Spinal cord (tissue), 10 donors: ENCODE results near the gene FUT3. TPM values are rescaled to one million over a fixed set of nuclear protein-coding genes. Genes with fewer than 3 reads are reported as not detected.
"Not testable (repeated sequence)": the region's sequence is repeated elsewhere in the genome, so short reads cannot be mapped to it uniquely, and the experiment has no call there.

Experiments
- DNase-seq, 6 donors: peaks; one replicate each; pipeline versions ENCODE4 v3.0.0 to v3.0.0-alpha.2; 2013 to 2015; ENCODE audit warnings: low spot score in 6 of 6, low read depth in 4 of 6
- H3K27ac ChIP-seq: one replicate; pipeline ENCODE4 v1.5.1; 2013; ENCODE audit warnings: low read depth, low read length, control low read depth
- H3K27me3 ChIP-seq: one replicate; pipeline ENCODE4 v1.6.1; 2013; ENCODE audit warnings: low read length; ENCODE audit not compliant: control insufficient read depth, insufficient read depth
- H3K36me3 ChIP-seq: one replicate; pipeline ENCODE4 v1.6.1; 2013; ENCODE audit warnings: low read length; ENCODE audit not compliant: control insufficient read depth, insufficient read depth
- H3K4me1 ChIP-seq: one replicate; pipeline ENCODE4 v1.6.1; 2013; ENCODE audit warnings: low read length; ENCODE audit not compliant: control insufficient read depth, insufficient read depth
- H3K4me3 ChIP-seq: one replicate; pipeline ENCODE4 v1.5.1; 2013; ENCODE audit warnings: low read depth, low read length, control low read depth
- H3K9me3 ChIP-seq: one replicate; pipeline ENCODE4 v1.6.1; 2013; ENCODE audit warnings: low read length; ENCODE audit not compliant: control insufficient read depth, insufficient read depth
- WGBS: methylation state at CpG from one replicate; pipeline ENCODE4 v1.1.5; 2013; ENCODE audit warnings: missing lambda C conversion rate; ENCODE audit not compliant: insufficient coverage; 5-methylcytosine and 5-hydroxymethylcytosine counted together
- polyA plus RNA-seq, 2 donors: library from polyadenylated mRNA; unstranded; fragments of 120-200 nt; gene quantifications; one replicate each; pipeline ENCODE4 v1.2.1, GENCODE V29; 2013; ENCODE audit not compliant: insufficient read length in 2 of 2
- total RNA-seq, 2 donors: library from RNA; depleted of rRNA in 1 of 2; stranded (reverse); fragments of 120-200 nt in 1 of 2; fragments of >200 nt in 1 of 2; gene quantifications; one replicate each; pipeline versions ENCODE4 v1.2.3 to v1.2.4, GENCODE V29; 2013 to 2014
- donor health status: healthy.

Gene FUT3
- total and polyA plus RNA-seq, 4 donors = 0.26 to 0.32 TPM; not detected in 2

- H3K36me3 ChIP-seq = no peaks in the 10 kb centered on the region
- 85% methylated on average over 9 of the region's 12 CpGs for WGBS
- no peaks in the 10 kb centered on the region for H3K9me3 ChIP-seq
- no peak overlapping the region for H3K4me3 ChIP-seq
- no peak for DNase-seq
- no peaks in the 10 kb centered on the region for H3K27me3 ChIP-seq
- no peaks in the 10 kb centered on the region for H3K4me1 ChIP-seq
- no peak overlapping the region for H3K27ac ChIP-seq
Observed at GRCh38 chr19:5870986-5871394, 19.7 kb upstream of the FUT3 start.

DNA sequence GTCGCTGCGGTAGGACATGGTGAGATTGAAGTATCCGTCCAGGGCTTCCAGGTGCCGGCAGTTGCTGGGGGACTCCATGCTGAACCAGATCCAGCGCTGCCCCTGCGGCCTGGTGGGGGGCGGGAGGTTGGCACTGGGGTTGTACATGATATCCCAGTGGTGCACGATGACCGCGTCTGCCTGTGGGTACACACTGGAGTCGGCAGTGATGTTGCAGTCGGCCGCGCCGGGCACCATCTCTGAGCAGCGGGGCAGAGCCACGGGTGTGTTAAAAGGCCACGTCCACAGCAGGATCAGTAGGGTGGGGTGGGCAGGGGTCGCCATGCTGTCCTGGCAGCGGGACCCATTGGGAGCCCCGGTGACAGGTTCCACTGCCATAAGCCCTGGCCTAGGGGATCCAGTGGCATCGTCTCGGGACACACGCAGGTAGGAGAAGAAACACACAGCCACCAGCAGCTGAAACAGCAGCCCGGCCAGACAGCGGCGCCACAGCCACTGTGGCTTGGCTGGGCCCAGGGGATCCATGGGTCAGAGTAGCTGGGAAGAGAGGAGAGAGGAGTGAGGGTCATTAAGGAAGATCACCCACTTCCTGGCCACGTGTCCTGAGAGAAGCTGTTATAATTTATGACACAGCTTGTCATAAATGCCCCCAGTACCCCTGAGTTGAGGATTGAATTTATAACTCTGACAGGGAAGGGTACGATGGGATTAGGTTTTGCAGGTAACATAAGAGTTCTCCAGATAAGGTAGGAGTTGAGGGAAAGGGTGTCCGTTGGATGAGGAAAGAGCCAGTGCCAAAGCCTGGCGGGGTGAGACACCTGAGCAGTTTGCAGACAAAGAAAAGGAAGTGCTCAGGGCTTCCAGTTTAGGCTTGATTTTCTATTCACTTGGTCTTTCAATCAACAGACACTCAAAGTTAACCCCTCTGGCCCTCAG lies 16.2 kb upstream of the FUT3 start:
- Histone ChIP-seq H3K4me3 (no peak overlapping the region), H3K9me3 (no peaks in the 10 kb centered on the region), H3K36me3 (no peaks in the 10 kb centered on the region), H3K4me1 (no peaks in the 10 kb centered on the region), H3K27me3 (no peaks in the 10 kb centered on the region), H3K27ac (no peak overlapping the region)
- WGBS = 86% methylated on average over 30 of the region's 31 CpGs
- DNase-seq = no peak

DNA sequence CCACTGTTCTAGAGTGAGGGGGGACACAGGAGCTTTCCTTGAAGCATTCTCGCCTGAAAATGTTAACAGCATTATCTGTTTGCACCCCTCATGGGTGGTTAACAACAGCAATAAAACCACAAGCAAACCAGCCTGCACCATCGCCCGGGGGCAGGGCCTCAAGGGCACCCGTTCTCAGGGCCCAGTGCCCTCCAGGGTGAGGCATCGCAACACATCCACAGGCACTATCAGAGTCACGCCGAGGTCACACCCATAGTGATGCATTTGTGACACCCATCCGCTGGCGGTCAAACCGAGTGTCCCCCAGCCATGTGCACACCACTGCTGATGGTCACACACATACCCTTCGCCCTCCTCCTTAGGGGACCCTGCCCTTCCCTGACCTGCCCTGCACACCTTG lies 14.5 kb upstream of the FUT3 start:
- Histone ChIP-seq H3K4me3 (no peak overlapping the region), H3K27ac (no peak overlapping the region), H3K4me1 (no peaks in the 10 kb centered on the region), H3K27me3 (no peaks in the 10 kb centered on the region), H3K36me3 (no peaks in the 10 kb centered on the region), H3K9me3 (no peaks in the 10 kb centered on the region)
- DNase-seq = no peak
- WGBS = 75% methylated on average over 10 of the region's 11 CpGs

DNA sequence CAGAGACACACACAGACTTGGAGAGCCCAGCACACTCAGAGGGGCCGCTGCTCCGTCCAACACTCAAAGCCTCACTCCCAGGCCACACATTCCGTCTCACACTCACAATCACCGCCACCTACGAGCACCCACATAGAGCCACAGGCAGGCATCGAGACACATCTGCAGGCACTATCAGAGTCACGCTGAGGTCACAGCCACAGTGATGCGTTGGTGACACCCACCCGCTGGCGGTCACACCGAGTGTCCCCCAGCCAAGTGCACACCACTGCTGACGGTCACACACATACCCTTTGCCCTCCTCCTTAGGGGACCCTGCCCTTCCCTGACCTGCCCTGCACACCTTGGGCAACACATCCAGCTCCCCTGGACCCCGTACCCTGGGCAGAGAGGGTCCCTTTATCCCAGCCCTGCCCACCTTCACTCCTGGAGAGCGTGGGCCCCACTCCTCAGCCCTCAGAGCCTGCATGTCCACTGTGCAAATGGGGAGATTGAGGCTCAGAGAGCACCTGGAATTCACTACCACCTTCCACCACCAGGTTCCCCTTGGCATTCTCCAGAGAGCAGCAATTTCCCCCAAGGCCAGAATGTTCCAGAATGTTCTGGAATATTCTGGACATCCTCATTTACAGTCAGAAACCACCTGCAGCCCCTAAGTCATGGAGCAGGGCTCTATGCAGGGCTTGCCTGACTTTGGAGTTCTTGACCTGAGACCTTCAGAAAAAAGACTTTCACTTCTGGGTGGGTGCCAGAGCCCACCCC lies 13.7 kb upstream of the FUT3 start:
- Histone ChIP-seq H3K27me3 (no peaks in the 10 kb centered on the region), H3K4me1 (no peaks in the 10 kb centered on the region), H3K9me3 (no peaks in the 10 kb centered on the region), H3K4me3 (no peak overlapping the region), H3K36me3 (no peaks in the 10 kb centered on the region), H3K27ac (no peak overlapping the region)
- no peak for DNase-seq
- 86% methylated on average over 14 of the region's 14 CpGs for WGBS

GRCh38 chr19:5864013-5864720 lies 12.9 kb upstream of the FUT3 start:
- WGBS = 82% methylated on average over 8 of the region's 9 CpGs
- no peaks in the 10 kb centered on the region for H3K36me3 ChIP-seq
- DNase-seq = no peak

DNA sequence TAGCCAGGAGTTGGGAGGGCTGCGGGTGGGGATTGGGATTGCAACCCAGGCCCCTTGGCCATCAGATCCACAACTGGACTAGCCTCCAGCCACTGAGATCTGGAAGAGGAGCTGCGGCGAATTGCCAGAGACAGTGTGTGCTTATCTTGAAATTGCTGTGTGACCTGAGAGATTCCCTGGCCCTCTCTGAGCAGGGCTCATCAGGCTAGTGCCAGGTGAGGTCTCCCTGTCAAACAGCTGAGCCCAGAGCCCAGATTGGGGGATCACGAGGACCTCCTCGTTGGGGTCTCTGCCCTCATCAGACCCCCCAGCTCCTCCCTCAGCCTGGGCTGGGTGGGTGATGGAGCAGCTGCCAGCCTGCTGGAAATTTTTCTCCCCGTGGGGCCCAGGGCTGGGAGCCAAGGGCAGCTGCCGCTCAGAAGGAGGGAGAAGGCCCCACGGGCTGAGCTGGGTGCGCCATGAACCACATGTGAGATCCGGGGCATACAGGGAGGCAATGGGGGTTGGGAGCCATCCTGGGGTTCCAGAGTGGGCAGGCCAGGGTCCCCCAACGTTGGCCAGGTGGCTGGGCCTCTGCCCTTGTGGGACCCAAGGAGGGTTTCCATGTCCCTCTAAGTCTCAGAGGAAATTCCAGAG lies 11.9 kb upstream of the FUT3 start:
- H3K9me3 ChIP-seq = no peaks in the 10 kb centered on the region
- no peaks in the 10 kb centered on the region for H3K36me3 ChIP-seq
- no peaks in the 10 kb centered on the region for H3K4me1 ChIP-seq
- WGBS = 60% methylated on average over 7 of the region's 11 CpGs
- DNase-seq = no peak
- H3K27ac ChIP-seq = no peak overlapping the region
- no peaks in the 10 kb centered on the region for H3K27me3 ChIP-seq
- no peak overlapping the region for H3K4me3 ChIP-seq

More at GRCh38 chr19:5864013-5864720, 12.9 kb upstream of the FUT3 start:
- H3K9me3 ChIP-seq = no peaks in the 10 kb centered on the region
- no peaks in the 10 kb centered on the region for H3K27me3 ChIP-seq
- H3K27ac ChIP-seq = no peak overlapping the region
- H3K4me1 ChIP-seq = no peaks in the 10 kb centered on the region
- no peak overlapping the region for H3K4me3 ChIP-seq

GRCh38 chr19:5857203-5858081 lies 6.2 kb upstream of the FUT3 start:
- no peaks in the 10 kb centered on the region for H3K36me3 ChIP-seq
- WGBS = 89% methylated on average over 18 of the region's 18 CpGs
- no peaks in the 10 kb centered on the region for H3K27me3 ChIP-seq
- H3K27ac ChIP-seq = no peak overlapping the region
- H3K4me1 ChIP-seq = no peaks in the 10 kb centered on the region
- no peak for DNase-seq
- no peak overlapping the region for H3K4me3 ChIP-seq
- no peaks in the 10 kb centered on the region for H3K9me3 ChIP-seq

- not testable (repeated sequence) for H3K27me3 ChIP-seq, H3K4me1 ChIP-seq, DNase-seq, H3K4me3 ChIP-seq, H3K9me3 ChIP-seq, H3K36me3 ChIP-seq, H3K27ac ChIP-seq
- 45% methylated on average over 9 of the region's 9 CpGs for WGBS
Observed at GRCh38 chr19:5855151-5855550, 3.9 kb upstream of the FUT3 start.
